ENCODE data around the gene TRPM3. TPM values are rescaled to one million over a fixed set of nuclear protein-coding genes. Genes with fewer than 3 reads are reported as not detected.

TRPM3 gene
- total and polyA plus RNA-seq, 2 of the 8 experiments (the other 6 are each of a cell fraction or from before 2014, with no cell fraction given): 2.4 to 10.9 TPM

GRCh38 chr9:71025201-71025600 lies 96.2 kb downstream of the TRPM3 start:
- Histone ChIP-seq H4K5ac (ENCODE audit: insufficient read length, low read depth, low read length) (no peak overlapping the region), H3K27me3 (replicated peaks in 1 of 4; ENCODE audit: control insufficient read depth in 3 of 4, extremely low read depth in 1 of 4, insufficient read depth in 3 of 4, low read length in 3 of 4) (no peaks in the 10 kb centered on the region), H2BK120ac (replicated peaks; ENCODE audit: low read depth, low read length) (no peak overlapping the region), H3K36me3 (ENCODE audit: control insufficient read depth in 2 of 4, insufficient read depth in 4 of 4, low read length in 3 of 4) (no peaks in the 10 kb centered on the region), H4K91ac (replicated peaks; ENCODE audit: insufficient read length, low read length) (no peak overlapping the region), H3K27ac (ENCODE audit: low read depth, low read length) (no peak overlapping the region), H3K79me1 (ENCODE audit: low read depth, low read length) (no peaks in the 10 kb centered on the region), H4K20me1 (replicated peaks in 1 of 2; ENCODE audit: control insufficient read depth in 1 of 2, insufficient read depth in 2 of 2, low read length in 2 of 2) (peaks cover 0 to 1% of the 10 kb centered on the region in 2 experiments), H3K4ac (replicated peaks; ENCODE audit: insufficient read length, low read depth, low read length) (no peak overlapping the region), H3K79me2 (ENCODE audit: control insufficient read depth in 1 of 2, insufficient read depth in 2 of 2, low read length in 2 of 2) (no peaks in the 10 kb centered on the region), H2BK15ac (ENCODE audit: low read length) (no peak overlapping the region), H3K4me2 (ENCODE audit: insufficient read depth in 1 of 2, low read depth in 2 of 2, low read length in 2 of 2) (no peak overlapping the region), H3K18ac (ENCODE audit: extremely low read depth, low read length) (no peak overlapping the region), H4K8ac (ENCODE audit: extremely low read depth, insufficient read depth, low read length) (no peak overlapping the region), H2AK5ac (ENCODE audit: low read depth, low read length) (no peak overlapping the region), H2BK20ac (ENCODE audit: low read length) (no peak overlapping the region), H3K9me3 (ENCODE audit: insufficient read depth in 2 of 2, low read depth in 1 of 2, low read length in 1 of 2) (no peaks in the 10 kb centered on the region), H3K9ac (replicated peaks in 1 of 4; ENCODE audit: extremely low read depth in 1 of 4, low read depth in 3 of 4, low read length in 3 of 4) (no peak overlapping the region), H3K23ac (ENCODE audit: insufficient read length) (no peak overlapping the region), H3K4me3 (ENCODE audit: extremely low read depth in 1 of 4, insufficient read depth in 2 of 4, low read depth in 3 of 4, low read length in 4 of 4) (no peak overlapping the region), H3K56ac (replicated peaks; ENCODE audit: insufficient read length, low read depth, low read length) (no peak overlapping the region), H3K14ac (ENCODE audit: insufficient read length) (no peak overlapping the region), H2BK5ac (ENCODE audit: low read depth, low read length) (no peak overlapping the region), H2AFZ (ENCODE audit: low read length) (no peak overlapping the region), H3K23me2 (ENCODE audit: low read depth, low read length) (no peaks in the 10 kb centered on the region), H3K4me1 (replicated peaks in 1 of 4; ENCODE audit: control insufficient read depth in 3 of 4, insufficient read depth in 4 of 4, low read length in 3 of 4) (peaks cover 0 to 3% (median 0%) of the 10 kb centered on the region in 4 experiments; a peak in 1 of 7 replicates), H2BK12ac (ENCODE audit: low read depth, low read length) (no peak overlapping the region)
- ChIA-PET POLR2A (ENCODE audit: partially characterized antibody) (no interaction called here), CTCF (ENCODE audit: partially characterized antibody) (interaction anchor here (1.5 to 1.8 kb wide), 2 partner anchors 9 to 101 kb away, joined by 3 to 10 read pairs; no protein-coding TSS in a partner anchor)
- FAIRE-seq (no peak), DNase-seq (ENCODE audit: low read depth in 1 of 2, low spot score in 2 of 2) (no peak)
- 86% methylated on average over 6 of the region's 6 CpGs; no CpG with 5 or more reads in 1 of the 2 experiments for WGBS, 2 experiments (ENCODE audit: extremely low coverage in 1 of 2, insufficient coverage in 1 of 2, insufficient read length in 1 of 2, insufficient replicate concordance in 2 of 2, low coverage in 1 of 2, low lambda C conversion rate in 2 of 2, missing lambda C conversion rate in 1 of 2)
- TF ChIP-seq MAFK (IDR thresholded peaks at IDR 0.05; ENCODE audit: low read depth, low read length): no peak
- TF ChIP-seq RXRA (IDR thresholded peaks at IDR 0.05; ENCODE audit: insufficient read depth, low read depth, low read length): no peak

Measured in H1 (cell line).